HepG2 (cell line): ENCODE results near the gene PRKAR2A. TPM values are rescaled to one million over a fixed set of nuclear protein-coding genes. Genes with fewer than 3 reads are reported as not detected.

Experiments
- LCORL ChIP-seq, 2 experiments: fragments of 450-650 bp in 1 of 2; sonication (generic) in 1 of 2; formaldehyde crosslinking in 1 of 2; IDR thresholded peaks; 2 replicates each; pipeline versions ENCODE4 v1.5.0 to v1.6.1; 2017 to 2020; ENCODE audit warnings: antibody characterized with exemption in 1 of 2, missing genetic modification reagents in 1 of 2
- MYNN ChIP-seq: sonication (generic); formaldehyde crosslinking; IDR thresholded peaks from 2 replicates; pipeline ENCODE4 v1.4.0; 2020; ENCODE audit warnings: mild to moderate bottlenecking, low read depth, missing genetic modification reagents
- PAF1 ChIP-seq: IDR thresholded peaks from 2 replicates; pipeline ENCODE4 v1.6.1; 2016; ENCODE audit warnings: missing genetic modification reagents, missing compliant biosample characterization
- RBFOX2 ChIP-seq: fragments of 200-400 bp; formaldehyde crosslinking; IDR thresholded peaks from 2 replicates; pipeline ENCODE4 v1.6.1; 2017; ENCODE audit warnings: low read depth, mild to moderate bottlenecking, low read length
- SPEN ChIP-seq: sonication (generic); formaldehyde crosslinking; IDR thresholded peaks from 2 replicates; pipeline ENCODE4 v1.5.1; 2020; ENCODE audit warnings: low read depth, mild to moderate bottlenecking, missing genetic modification reagents
- TEAD3 ChIP-seq: optimal IDR thresholded peaks from 2 replicates; pipeline ENCODE3; 2016; ENCODE audit warnings: borderline replicate concordance
- ZBTB38 ChIP-seq: sonication (generic); formaldehyde crosslinking; IDR thresholded peaks from 2 replicates; pipeline ENCODE4 v1.5.1; 2020; ENCODE audit warnings: mild to moderate bottlenecking, missing genetic modification reagents
- ZNF720 ChIP-seq: sonication (generic); formaldehyde crosslinking; IDR thresholded peaks from 2 replicates; pipeline ENCODE4 v1.4.0; 2020; ENCODE audit warnings: missing genetic modification reagents
- ZNF766 ChIP-seq: sonication (generic); formaldehyde crosslinking; IDR thresholded peaks from 2 replicates; pipeline ENCODE4 v1.5.0; 2020; ENCODE audit warnings: missing genetic modification reagents, borderline replicate concordance
- ZSCAN29 ChIP-seq: sonication (generic); formaldehyde crosslinking; conservative IDR thresholded peaks from 2 replicates; pipeline ENCODE4 v1.4.0; 2020; ENCODE audit warnings: mild to moderate bottlenecking, missing genetic modification reagents
- polyA plus RNA-seq, 8 experiments: library from polyadenylated mRNA; depleted of rRNA in 3 of 8; stranded (reverse) in 7 of 8; unstranded in 1 of 8; fragments of >200 nt; fragmentation: Illumina TruSeq in 4 of 8; extraction: Trizol in 4 of 8; gene quantifications; 2 replicates each; pipeline versions ENCODE4 v1.2.1 to v1.2.3, GENCODE V29; 2011 to 2016; ENCODE audit warnings: low read depth in 4 of 8, missing spikeins in 1 of 8, mixed read lengths in 1 of 8; ENCODE audit not compliant: insufficient read depth in 1 of 8
- total RNA-seq, 5 experiments: library from RNA; depleted of rRNA; stranded (reverse); fragments of >200 nt; fragmentation: Illumina TruSeq; extraction: Trizol; gene quantifications; 2 replicates each; pipeline ENCODE4 v1.2.3, GENCODE V29; 2016; ENCODE audit warnings: low read depth in 1 of 5
- TF ChIP-seq, protein P1 (sequence below): sonication (generic); formaldehyde crosslinking; IDR thresholded peaks from 2 replicates; pipeline ENCODE4 v1.5.0; 2020; ENCODE audit warnings: mild to moderate bottlenecking, missing genetic modification reagents
- TF ChIP-seq, protein P2 (sequence below): sonication (generic); formaldehyde crosslinking; IDR thresholded peaks from 2 replicates; pipeline ENCODE4 v1.5.0; 2020; ENCODE audit warnings: missing genetic modification reagents
- TF ChIP-seq, protein P3 (sequence below): sonication (generic); formaldehyde crosslinking; IDR thresholded peaks from 2 replicates; pipeline ENCODE4 v1.5.0; 2020; ENCODE audit warnings: missing genetic modification reagents
- TF ChIP-seq, protein P4 (sequence below): sonication (generic); formaldehyde crosslinking; IDR thresholded peaks from 2 replicates; pipeline ENCODE4 v1.9.0; 2021; ENCODE audit warnings: missing genetic modification reagents, borderline replicate concordance
- TF ChIP-seq, protein P5 (sequence below): sonication (generic); formaldehyde crosslinking; IDR thresholded peaks from 2 replicates; pipeline ENCODE4 v1.4.0; 2020; ENCODE audit warnings: mild to moderate bottlenecking, missing genetic modification reagents

Gene PRKAR2A
- total and polyA plus RNA-seq, 2 of the 13 experiments (the other 11 are each of a cell fraction or from before 2014, with no cell fraction given) = 11.8 to 29.2 TPM

DNA sequence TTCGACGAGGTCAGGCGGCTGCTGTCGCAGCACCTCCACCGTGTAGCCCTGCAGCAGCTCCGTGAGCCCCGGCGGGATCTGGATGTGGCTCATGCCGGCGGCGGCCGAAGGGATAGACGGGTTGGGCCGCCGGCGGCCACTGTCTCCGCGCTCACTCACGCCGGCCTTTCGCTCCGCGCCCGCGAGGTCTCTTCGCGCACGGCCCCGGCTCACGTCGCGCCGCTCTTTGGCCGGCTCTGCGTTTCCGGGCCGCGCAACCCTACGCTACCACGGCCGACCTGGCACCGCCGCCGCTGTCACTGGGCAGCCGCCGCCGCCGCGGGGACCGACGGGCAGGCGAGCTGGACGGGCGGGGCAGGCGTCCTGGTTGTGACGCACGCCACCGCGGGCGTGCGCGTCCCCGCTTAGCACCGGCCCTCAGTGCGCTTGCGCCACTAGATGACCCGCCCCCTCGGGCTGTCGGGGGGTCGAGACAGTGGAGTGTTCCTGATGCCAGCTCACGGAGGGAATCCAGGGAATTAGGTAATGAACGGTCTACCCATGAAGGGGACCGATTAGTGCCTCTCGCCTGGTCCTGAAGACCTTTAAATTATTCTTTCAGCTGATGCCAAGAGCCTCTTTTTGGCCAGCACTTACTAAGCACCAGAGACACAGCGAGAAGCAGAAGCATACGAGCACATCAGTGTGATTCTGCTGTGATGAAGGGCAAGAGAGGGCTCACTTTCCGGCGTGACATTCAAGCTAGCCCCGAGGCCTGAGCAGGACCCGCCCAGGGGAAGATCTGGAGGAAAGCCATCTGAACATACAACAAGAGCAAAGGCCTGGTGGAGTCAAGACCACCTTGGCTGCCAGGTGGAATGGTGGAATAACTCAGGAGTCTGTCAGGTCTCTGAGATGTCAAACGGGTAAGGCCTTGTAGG lies at the start of gene PRKAR2A (continued):
- TF ChIP-seq, protein P1, sequence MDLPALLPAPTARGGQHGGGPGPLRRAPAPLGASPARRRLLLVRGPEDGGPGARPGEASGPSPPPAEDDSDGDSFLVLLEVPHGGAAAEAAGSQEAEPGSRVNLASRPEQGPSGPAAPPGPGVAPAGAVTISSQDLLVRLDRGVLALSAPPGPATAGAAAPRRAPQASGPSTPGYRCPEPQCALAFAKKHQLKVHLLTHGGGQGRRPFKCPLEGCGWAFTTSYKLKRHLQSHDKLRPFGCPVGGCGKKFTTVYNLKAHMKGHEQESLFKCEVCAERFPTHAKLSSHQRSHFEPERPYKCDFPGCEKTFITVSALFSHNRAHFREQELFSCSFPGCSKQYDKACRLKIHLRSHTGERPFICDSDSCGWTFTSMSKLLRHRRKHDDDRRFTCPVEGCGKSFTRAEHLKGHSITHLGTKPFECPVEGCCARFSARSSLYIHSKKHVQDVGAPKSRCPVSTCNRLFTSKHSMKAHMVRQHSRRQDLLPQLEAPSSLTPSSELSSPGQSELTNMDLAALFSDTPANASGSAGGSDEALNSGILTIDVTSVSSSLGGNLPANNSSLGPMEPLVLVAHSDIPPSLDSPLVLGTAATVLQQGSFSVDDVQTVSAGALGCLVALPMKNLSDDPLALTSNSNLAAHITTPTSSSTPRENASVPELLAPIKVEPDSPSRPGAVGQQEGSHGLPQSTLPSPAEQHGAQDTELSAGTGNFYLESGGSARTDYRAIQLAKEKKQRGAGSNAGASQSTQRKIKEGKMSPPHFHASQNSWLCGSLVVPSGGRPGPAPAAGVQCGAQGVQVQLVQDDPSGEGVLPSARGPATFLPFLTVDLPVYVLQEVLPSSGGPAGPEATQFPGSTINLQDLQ = peak; percentile 89; the same call in 1 of the 2 replicates
- TF ChIP-seq TEAD3 (CRISPR knock-in tag) (peak; percentile 16), ZNF720 (CRISPR knock-in tag) (no peak), MYNN (CRISPR knock-in tag) (no peak), SPEN (CRISPR knock-in tag) (peak; percentile 37; the same call in 1 of the 2 replicates), LCORL (IDR thresholded peaks at IDR 0.05) (no peak), LCORL (CRISPR knock-in tag; IDR thresholded peaks at IDR 0.05) (no peak; the same call in 1 of the 2 replicates), ZSCAN29 (CRISPR knock-in tag) (peak; percentile 58), ZNF766 (CRISPR knock-in tag) (peak; percentile 86; the same call in 1 of the 2 replicates), ZBTB38 (CRISPR knock-in tag) (no peak), PAF1 (no peak), RBFOX2 (peak; percentile 90)
- TF ChIP-seq, protein P2, sequence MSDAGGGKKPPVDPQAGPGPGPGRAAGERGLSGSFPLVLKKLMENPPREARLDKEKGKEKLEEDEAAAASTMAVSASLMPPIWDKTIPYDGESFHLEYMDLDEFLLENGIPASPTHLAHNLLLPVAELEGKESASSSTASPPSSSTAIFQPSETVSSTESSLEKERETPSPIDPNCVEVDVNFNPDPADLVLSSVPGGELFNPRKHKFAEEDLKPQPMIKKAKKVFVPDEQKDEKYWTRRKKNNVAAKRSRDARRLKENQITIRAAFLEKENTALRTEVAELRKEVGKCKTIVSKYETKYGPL (CRISPR knock-in tag) = 0 out of 2 replicates have a peak, but pooled peaks have one; percentile 22
- TF ChIP-seq, protein P3, sequence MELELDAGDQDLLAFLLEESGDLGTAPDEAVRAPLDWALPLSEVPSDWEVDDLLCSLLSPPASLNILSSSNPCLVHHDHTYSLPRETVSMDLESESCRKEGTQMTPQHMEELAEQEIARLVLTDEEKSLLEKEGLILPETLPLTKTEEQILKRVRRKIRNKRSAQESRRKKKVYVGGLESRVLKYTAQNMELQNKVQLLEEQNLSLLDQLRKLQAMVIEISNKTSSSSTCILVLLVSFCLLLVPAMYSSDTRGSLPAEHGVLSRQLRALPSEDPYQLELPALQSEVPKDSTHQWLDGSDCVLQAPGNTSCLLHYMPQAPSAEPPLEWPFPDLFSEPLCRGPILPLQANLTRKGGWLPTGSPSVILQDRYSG = 0 out of 2 replicates have a peak, but pooled peaks have one; percentile 57
- TF ChIP-seq, protein P4, sequence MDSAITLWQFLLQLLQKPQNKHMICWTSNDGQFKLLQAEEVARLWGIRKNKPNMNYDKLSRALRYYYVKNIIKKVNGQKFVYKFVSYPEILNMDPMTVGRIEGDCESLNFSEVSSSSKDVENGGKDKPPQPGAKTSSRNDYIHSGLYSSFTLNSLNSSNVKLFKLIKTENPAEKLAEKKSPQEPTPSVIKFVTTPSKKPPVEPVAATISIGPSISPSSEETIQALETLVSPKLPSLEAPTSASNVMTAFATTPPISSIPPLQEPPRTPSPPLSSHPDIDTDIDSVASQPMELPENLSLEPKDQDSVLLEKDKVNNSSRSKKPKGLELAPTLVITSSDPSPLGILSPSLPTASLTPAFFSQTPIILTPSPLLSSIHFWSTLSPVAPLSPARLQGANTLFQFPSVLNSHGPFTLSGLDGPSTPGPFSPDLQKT (CRISPR knock-in tag) = 0 out of 2 replicates have a peak, but pooled peaks have one; percentile 23
- TF ChIP-seq, protein P5, sequence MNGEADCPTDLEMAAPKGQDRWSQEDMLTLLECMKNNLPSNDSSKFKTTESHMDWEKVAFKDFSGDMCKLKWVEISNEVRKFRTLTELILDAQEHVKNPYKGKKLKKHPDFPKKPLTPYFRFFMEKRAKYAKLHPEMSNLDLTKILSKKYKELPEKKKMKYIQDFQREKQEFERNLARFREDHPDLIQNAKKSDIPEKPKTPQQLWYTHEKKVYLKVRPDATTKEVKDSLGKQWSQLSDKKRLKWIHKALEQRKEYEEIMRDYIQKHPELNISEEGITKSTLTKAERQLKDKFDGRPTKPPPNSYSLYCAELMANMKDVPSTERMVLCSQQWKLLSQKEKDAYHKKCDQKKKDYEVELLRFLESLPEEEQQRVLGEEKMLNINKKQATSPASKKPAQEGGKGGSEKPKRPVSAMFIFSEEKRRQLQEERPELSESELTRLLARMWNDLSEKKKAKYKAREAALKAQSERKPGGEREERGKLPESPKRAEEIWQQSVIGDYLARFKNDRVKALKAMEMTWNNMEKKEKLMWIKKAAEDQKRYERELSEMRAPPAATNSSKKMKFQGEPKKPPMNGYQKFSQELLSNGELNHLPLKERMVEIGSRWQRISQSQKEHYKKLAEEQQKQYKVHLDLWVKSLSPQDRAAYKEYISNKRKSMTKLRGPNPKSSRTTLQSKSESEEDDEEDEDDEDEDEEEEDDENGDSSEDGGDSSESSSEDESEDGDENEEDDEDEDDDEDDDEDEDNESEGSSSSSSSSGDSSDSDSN = peak; percentile 84; the same call in 1 of the 2 replicates
